GM21526 (cell line): ENCODE measurements around the gene CACNA1C.

ENCODE experiments used
- ATAC-seq: cut with Tn5 transposase; IDR thresholded peaks from one replicate; pipeline ENCODE4 v1.9.1; 2021; ENCODE audit warnings: moderate library complexity; ENCODE audit not compliant: unreplicated experiment, low FRiP score

Gene CACNA1C

GRCh38 chr12:2108975-2109671, 56.3 kb downstream of the CACNA1C start:
- no peak for ATAC-seq

GRCh38 chr12:2110127-2110526, 57.3 kb downstream of the CACNA1C start:
- no peak for ATAC-seq

GRCh38 chr12:2110849-2111566, 58.2 kb downstream of the CACNA1C start:
- ATAC-seq, result no peak

GRCh38 chr12:2111826-2112225, 59.0 kb downstream of the CACNA1C start:
- no peak for ATAC-seq

GRCh38 chr12:2112401-2112800, 59.6 kb downstream of the CACNA1C start:
- ATAC-seq, result no peak

- no peak for ATAC-seq
These were observed 60.5 kb downstream of the CACNA1C start for GRCh38 chr12:2113119-2113912.

GRCh38 chr12:2114071-2114470, 61.3 kb downstream of the CACNA1C start:
- ATAC-seq, result no peak

- ATAC-seq, result no peak
These were observed 62.5 kb downstream of the CACNA1C start for GRCh38 chr12:2115101-2115845.

GRCh38 chr12:2117541-2117940, 64.8 kb downstream of the CACNA1C start:
- ATAC-seq, result no peak

GRCh38 chr12:2118061-2118460, 65.3 kb downstream of the CACNA1C start:
- ATAC-seq, result no peak

- ATAC-seq, result no peak
These were observed 65.9 kb downstream of the CACNA1C start for GRCh38 chr12:2118481-2119255.

- ATAC-seq, result no peak
These were observed 66.5 kb downstream of the CACNA1C start for GRCh38 chr12:2119266-2119665.

GRCh38 chr12:2120982-2121758, 68.4 kb downstream of the CACNA1C start:
- no peak for ATAC-seq

- no peak for ATAC-seq
These were observed 71.8 kb downstream of the CACNA1C start for GRCh38 chr12:2124466-2125023.

- ATAC-seq, result no peak
These were observed 73.1 kb downstream of the CACNA1C start for GRCh38 chr12:2125651-2126522.

GRCh38 chr12:2126676-2127406, 74.1 kb downstream of the CACNA1C start:
- ATAC-seq, result no peak

- ATAC-seq, result no peak
These were observed 76.3 kb downstream of the CACNA1C start for GRCh38 chr12:2129076-2129475.
